ENCODE data around the gene GTF3C4. TPM values are rescaled to one million over a fixed set of nuclear protein-coding genes. Genes with fewer than 3 reads are reported as not detected.

Gene GTF3C4
- total RNA-seq, 1 donor from 2014 or later: 19.6 TPM

GRCh38 chr9:132728071-132728470 lies 57.8 kb downstream of the GTF3C4 start:
- no peaks in the 10 kb centered on the region for H3K36me3 Mint-ChIP-seq (ENCODE audit: unreplicated experiment)
- TF ChIP-seq, protein P1, sequence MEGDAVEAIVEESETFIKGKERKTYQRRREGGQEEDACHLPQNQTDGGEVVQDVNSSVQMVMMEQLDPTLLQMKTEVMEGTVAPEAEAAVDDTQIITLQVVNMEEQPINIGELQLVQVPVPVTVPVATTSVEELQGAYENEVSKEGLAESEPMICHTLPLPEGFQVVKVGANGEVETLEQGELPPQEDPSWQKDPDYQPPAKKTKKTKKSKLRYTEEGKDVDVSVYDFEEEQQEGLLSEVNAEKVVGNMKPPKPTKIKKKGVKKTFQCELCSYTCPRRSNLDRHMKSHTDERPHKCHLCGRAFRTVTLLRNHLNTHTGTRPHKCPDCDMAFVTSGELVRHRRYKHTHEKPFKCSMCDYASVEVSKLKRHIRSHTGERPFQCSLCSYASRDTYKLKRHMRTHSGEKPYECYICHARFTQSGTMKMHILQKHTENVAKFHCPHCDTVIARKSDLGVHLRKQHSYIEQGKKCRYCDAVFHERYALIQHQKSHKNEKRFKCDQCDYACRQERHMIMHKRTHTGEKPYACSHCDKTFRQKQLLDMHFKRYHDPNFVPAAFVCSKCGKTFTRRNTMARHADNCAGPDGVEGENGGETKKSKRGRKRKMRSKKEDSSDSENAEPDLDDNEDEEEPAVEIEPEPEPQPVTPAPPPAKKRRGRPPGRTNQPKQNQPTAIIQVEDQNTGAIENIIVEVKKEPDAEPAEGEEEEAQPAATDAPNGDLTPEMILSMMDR (IDR thresholded peaks at IDR 0.05; ENCODE audit: partially characterized antibody, unreplicated experiment): no peak
- H3K4me3 Mint-ChIP-seq (ENCODE audit: unreplicated experiment): no peak overlapping the region
- DNase-seq: no peak
- peaks cover 3% of the 10 kb centered on the region for H3K27me3 Mint-ChIP-seq (ENCODE audit: unreplicated experiment)
- H3K27ac Mint-ChIP-seq (ENCODE audit: unreplicated experiment): no peak overlapping the region
- H3K4me1 Mint-ChIP-seq (ENCODE audit: low read depth, unreplicated experiment): no peaks in the 10 kb centered on the region
- peaks cover 4% of the 10 kb centered on the region for H3K9me3 Mint-ChIP-seq (ENCODE audit: unreplicated experiment)

DNA sequence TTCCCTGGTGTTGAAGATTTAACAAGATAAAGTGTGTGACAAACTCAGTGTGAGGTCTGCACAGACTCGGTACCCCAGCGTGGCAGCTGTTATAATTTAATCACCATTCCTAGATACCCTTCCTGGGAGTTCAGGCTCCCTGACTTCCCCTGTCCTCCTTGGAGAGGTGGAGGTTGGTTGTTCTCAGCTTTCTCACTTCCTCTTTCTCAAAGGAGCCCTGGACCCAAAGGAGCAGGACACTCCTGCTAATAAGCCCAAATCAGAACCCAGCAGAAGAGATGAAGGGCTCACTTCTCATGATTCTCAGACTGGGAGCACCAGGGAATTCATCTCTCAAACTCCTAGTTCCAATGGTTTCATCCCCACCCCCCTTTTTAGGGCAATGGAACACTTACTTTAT lies 58.2 kb downstream of the GTF3C4 start:
- TF ChIP-seq, protein P1 (IDR thresholded peaks at IDR 0.05; ENCODE audit: partially characterized antibody, unreplicated experiment): no peak
- Mint-ChIP-seq H3K27ac (ENCODE audit: unreplicated experiment) (no peak overlapping the region), H3K4me3 (ENCODE audit: unreplicated experiment) (no peak overlapping the region), H3K4me1 (ENCODE audit: low read depth, unreplicated experiment) (no peaks in the 10 kb centered on the region), H3K27me3 (ENCODE audit: unreplicated experiment) (peaks cover 3% of the 10 kb centered on the region), H3K9me3 (ENCODE audit: unreplicated experiment) (peaks cover 3% of the 10 kb centered on the region), H3K36me3 (ENCODE audit: unreplicated experiment) (no peaks in the 10 kb centered on the region)
- no peak for DNase-seq

DNA sequence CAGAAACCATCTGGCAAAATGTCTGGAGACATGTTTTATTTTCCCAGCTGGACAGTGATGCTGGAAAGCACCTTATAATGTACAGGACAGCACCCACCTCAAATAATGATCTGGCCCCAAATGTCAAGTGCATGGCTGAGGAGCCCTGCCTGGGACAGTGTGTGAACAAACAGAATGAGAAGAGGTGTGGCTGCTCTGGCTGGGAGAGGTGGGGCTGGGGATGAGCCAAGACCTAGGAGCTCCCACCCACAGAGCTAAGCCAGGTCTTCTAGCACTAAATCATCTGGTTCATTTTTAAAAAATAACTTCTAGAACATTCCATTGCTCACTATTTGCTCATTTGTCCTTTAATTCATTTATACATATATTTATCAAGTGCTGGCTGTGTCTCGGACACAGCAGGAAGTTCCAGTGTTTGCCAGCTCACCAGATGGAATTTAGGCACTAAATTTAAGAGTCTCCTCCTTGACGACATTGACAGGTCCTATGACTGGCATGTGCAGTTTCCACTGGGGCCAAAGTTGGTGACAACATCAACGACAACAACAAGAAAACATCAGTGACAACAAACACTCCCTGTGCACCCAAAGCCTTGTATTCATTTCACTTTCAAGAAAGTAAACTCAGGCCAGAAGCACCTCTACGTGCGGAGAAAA lies 59.1 kb downstream of the GTF3C4 start:
- Mint-ChIP-seq H3K4me1 (ENCODE audit: low read depth, unreplicated experiment) (no peaks in the 10 kb centered on the region), H3K36me3 (ENCODE audit: unreplicated experiment) (no peaks in the 10 kb centered on the region), H3K27me3 (ENCODE audit: unreplicated experiment) (peaks cover 3% of the 10 kb centered on the region), H3K9me3 (ENCODE audit: unreplicated experiment) (peaks cover 3% of the 10 kb centered on the region), H3K27ac (ENCODE audit: unreplicated experiment) (no peak overlapping the region), H3K4me3 (ENCODE audit: unreplicated experiment) (no peak overlapping the region)
- TF ChIP-seq, protein P1 (IDR thresholded peaks at IDR 0.05; ENCODE audit: partially characterized antibody, unreplicated experiment): no peak
- no peak for DNase-seq

- H3K27ac Mint-ChIP-seq (ENCODE audit: unreplicated experiment): no peak overlapping the region
- H3K4me3 Mint-ChIP-seq (ENCODE audit: unreplicated experiment): no peak overlapping the region
- H3K36me3 Mint-ChIP-seq (ENCODE audit: unreplicated experiment): no peaks in the 10 kb centered on the region
- H3K4me1 Mint-ChIP-seq (ENCODE audit: low read depth, unreplicated experiment): no peaks in the 10 kb centered on the region
- TF ChIP-seq, protein P1 (IDR thresholded peaks at IDR 0.05; ENCODE audit: partially characterized antibody, unreplicated experiment): no peak
- no peak for DNase-seq
- peaks cover 3% of the 10 kb centered on the region for H3K27me3 Mint-ChIP-seq (ENCODE audit: unreplicated experiment)
- H3K9me3 Mint-ChIP-seq (ENCODE audit: unreplicated experiment): peaks cover 3% of the 10 kb centered on the region
Measured at GRCh38 chr9:132730054-132731033, 60.1 kb downstream of the GTF3C4 start.

Data from glutamatergic neuron (in vitro differentiated cells).